Measurements from ENCODE around the gene RNF123.
"Not testable (repeated sequence)": the region's sequence is repeated elsewhere in the genome, so short reads cannot be mapped to it uniquely, and the experiment has no call there.

GRCh38 chr3:49685846-49686245 lies 3.5 kb upstream of the RNF123 start:
- TF ChIP-seq CTCF (IDR thresholded peaks at IDR 0.05); EP300 (IDR thresholded peaks at IDR 0.05); POLR2A (IDR thresholded peaks at IDR 0.05; ENCODE audit: low read depth): not testable (repeated sequence)

All from esophagus muscularis mucosa (tissue), 4 donors.